ENCODE data around the gene PHF2.

PHF2 gene

GRCh38 chr9:93568169-93568568 lies 8.2 kb upstream of the PHF2 start:
- no peak for DNase-seq (ENCODE audit: low spot score)

- no peak for DNase-seq (ENCODE audit: low spot score)
Measured at GRCh38 chr9:93569621-93570174, 6.7 kb upstream of the PHF2 start.

- DNase-seq (ENCODE audit: low spot score): no peak
Measured at GRCh38 chr9:93572221-93572620, 4.2 kb upstream of the PHF2 start.

GRCh38 chr9:93572636-93573515 lies 3.5 kb upstream of the PHF2 start:
- DNase-seq (ENCODE audit: low spot score): no peak

GRCh38 chr9:93573516-93573828 lies 2.9 kb upstream of the PHF2 start:
- no peak for DNase-seq (ENCODE audit: low spot score)

GRCh38 chr9:93574091-93574899 lies 2.1 kb upstream of the PHF2 start:
- no peak for DNase-seq (ENCODE audit: low spot score)

- no peak for DNase-seq (ENCODE audit: low spot score)
Measured at GRCh38 chr9:93574900-93575795, 1.2 kb upstream of the PHF2 start.

- DNase-seq (ENCODE audit: low spot score): peak; percentile 76
Measured at GRCh38 chr9:93575796-93576257, 557 bp upstream of the PHF2 start.

- DNase-seq (ENCODE audit: low spot score): peak; percentile 34
Measured at GRCh38 chr9:93577078-93577974, 942 bp downstream of the PHF2 start.

- DNase-seq (ENCODE audit: low spot score): peak; percentile 43
Measured at GRCh38 chr9:93577975-93578682, 1.7 kb downstream of the PHF2 start.

GRCh38 chr9:93578844-93579243 lies 2.5 kb downstream of the PHF2 start:
- no peak for DNase-seq (ENCODE audit: low spot score)

GRCh38 chr9:93579711-93580516 lies 3.5 kb downstream of the PHF2 start:
- no peak for DNase-seq (ENCODE audit: low spot score)

- DNase-seq (ENCODE audit: low spot score): no peak
Measured at GRCh38 chr9:93580654-93581380, 4.4 kb downstream of the PHF2 start.

GRCh38 chr9:93582115-93582514 lies 5.7 kb downstream of the PHF2 start:
- DNase-seq (ENCODE audit: low spot score): no peak

- no peak for DNase-seq (ENCODE audit: low spot score)
Measured at GRCh38 chr9:93582550-93582949, 6.2 kb downstream of the PHF2 start.

GRCh38 chr9:93585259-93585658 lies 8.9 kb downstream of the PHF2 start:
- DNase-seq (ENCODE audit: low spot score): no peak

GRCh38 chr9:93585695-93586094 lies 9.3 kb downstream of the PHF2 start:
- DNase-seq (ENCODE audit: low spot score): no peak

- DNase-seq (ENCODE audit: low spot score): no peak
Measured at GRCh38 chr9:93586290-93587057, 10.1 kb downstream of the PHF2 start.
